Activated CD4-positive, alpha-beta memory T cell treated with anti-CD3 and anti-CD28 coated beads, Interleukin-2, amount 10 ng/mL, durations not matched to agents 7 days and 5 days (primary cell): ENCODE data around the gene NOXA1. TPM values are rescaled to one million over a fixed set of nuclear protein-coding genes. Genes with fewer than 3 reads are reported as not detected.

Experiments used
- CTCF ChIA-PET: fragments of 350-600 bp; sonication (Branson Sonifier 250); formaldehyde crosslinking; loops from one replicate; lab custom pipeline; 2021; ENCODE audit warnings: antibody characterized with exemption, inconsistent platforms; lab: Charles Lee
- POLR2A ChIA-PET: fragments of 350-600 bp; sonication (Branson Sonifier 250); formaldehyde crosslinking; loops from one replicate; lab custom pipeline; 2021; ENCODE audit warnings: antibody characterized with exemption; lab: Charles Lee
- DNase-seq: peaks from one replicate; pipeline ENCODE4 v3.0.0-alpha.2; 2020
- H3K27ac Mint-ChIP-seq: one replicate; pipeline ENCODE4 v1.8.0; 2021; ENCODE audit warnings: mild to moderate bottlenecking, mixed read lengths
- H3K27me3 Mint-ChIP-seq: one replicate; pipeline ENCODE4 v1.8.0; 2021; ENCODE audit warnings: mixed read lengths
- H3K36me3 Mint-ChIP-seq: one replicate; pipeline ENCODE4 v1.8.0; 2021; ENCODE audit warnings: low read depth, mixed read lengths
- H3K4me1 Mint-ChIP-seq: one replicate; pipeline ENCODE4 v1.8.0; 2021; ENCODE audit warnings: mixed read lengths
- H3K4me3 Mint-ChIP-seq: one replicate; pipeline ENCODE4 v1.8.0; 2021; ENCODE audit warnings: mild to moderate bottlenecking, mixed read lengths
- H3K9me3 Mint-ChIP-seq: one replicate; pipeline ENCODE4 v1.8.0; 2021; ENCODE audit warnings: mixed read lengths
- total RNA-seq, 2 experiments: library from RNA; stranded (reverse); gene quantifications; one replicate each; pipeline ENCODE4 v1.2.3, GENCODE V29; 2021

Gene NOXA1
- total RNA-seq, 2 experiments from 2014 or later = 0.50 to 0.73 TPM

GRCh38 chr9:137429974-137430722 is 7.0 kb downstream of the NOXA1 start:
- ChIA-PET CTCF (no interaction called here), POLR2A (no interaction called here)
- Mint-ChIP-seq H3K27ac (no peak overlapping the region), H3K4me3 (no peak overlapping the region), H3K4me1 (no peaks in the 10 kb centered on the region), H3K36me3 (no peaks in the 10 kb centered on the region), H3K27me3 (no peaks in the 10 kb centered on the region), H3K9me3 (no peaks in the 10 kb centered on the region)
- no peak for DNase-seq

DNA sequence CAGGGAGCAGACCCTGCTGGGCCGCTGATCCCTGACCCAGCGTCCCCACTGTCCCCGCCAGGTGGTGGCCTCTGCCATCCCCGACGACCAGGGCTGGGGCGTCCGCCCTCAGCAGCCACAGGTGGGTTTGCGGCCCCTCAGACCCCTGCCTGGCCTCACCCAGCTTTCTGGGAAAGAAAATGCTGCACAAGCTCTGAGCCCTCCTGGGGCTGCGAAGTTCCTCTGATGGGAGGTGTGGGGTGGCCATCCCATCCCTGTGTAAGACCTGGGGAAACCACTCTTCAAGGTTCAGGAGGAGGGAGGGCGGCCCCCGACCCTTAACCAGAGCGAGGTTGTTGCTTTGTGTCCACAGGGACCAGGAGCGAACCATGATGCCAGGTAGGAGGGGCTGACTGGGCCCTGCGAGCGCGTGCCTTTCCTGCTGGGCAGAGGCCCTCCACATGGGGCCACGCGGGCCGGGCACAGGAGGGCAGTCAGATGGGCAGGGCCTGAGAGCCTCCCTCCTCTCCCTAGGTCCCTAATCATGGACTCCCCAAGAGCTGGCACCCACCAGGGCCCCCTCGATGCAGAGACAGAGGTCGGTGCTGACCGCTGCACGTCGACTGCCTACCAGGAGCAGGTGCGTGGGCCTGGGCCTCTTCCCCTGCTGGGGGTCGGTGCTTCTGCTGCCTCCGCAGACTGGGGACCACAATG is 7.7 kb downstream of the NOXA1 start:
- Mint-ChIP-seq H3K4me3 (no peak overlapping the region), H3K9me3 (no peaks in the 10 kb centered on the region), H3K27ac (no peak overlapping the region), H3K4me1 (no peaks in the 10 kb centered on the region), H3K27me3 (no peaks in the 10 kb centered on the region), H3K36me3 (no peaks in the 10 kb centered on the region)
- ChIA-PET CTCF (no interaction called here), POLR2A (no interaction called here)
- DNase-seq = no peak

DNA sequence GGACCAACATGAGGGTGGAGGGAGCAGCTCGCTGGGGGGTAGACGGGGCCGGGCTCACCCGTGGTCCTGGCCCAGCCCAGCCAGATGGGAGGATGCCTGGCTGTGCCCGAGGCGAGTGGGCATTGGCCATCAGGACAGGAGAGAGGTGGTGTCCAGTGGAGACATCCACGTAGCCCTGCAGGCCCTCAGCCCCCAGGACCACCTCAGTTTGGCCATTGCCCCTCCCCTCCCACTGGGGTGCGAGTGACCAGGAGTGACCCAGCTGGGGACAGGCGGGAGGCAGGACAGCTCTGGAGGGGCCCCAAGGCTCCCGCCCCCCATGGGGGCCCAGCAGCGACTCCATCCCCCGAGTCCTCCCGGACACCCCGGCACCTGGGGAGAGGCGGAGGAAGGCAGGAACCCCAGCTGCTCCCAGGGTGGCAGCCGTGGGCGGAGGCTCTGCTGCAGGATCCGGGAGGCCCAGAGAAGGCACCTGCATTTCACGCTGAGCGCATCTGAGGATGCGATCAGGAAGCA is 8.3 kb downstream of the NOXA1 start:
- Mint-ChIP-seq H3K27ac (no peak overlapping the region), H3K27me3 (no peaks in the 10 kb centered on the region), H3K36me3 (no peaks in the 10 kb centered on the region), H3K4me3 (no peak overlapping the region), H3K9me3 (no peaks in the 10 kb centered on the region), H3K4me1 (no peaks in the 10 kb centered on the region)
- POLR2A ChIA-PET = no interaction called here
- no peak for DNase-seq
- CTCF ChIA-PET = no interaction called here

DNA sequence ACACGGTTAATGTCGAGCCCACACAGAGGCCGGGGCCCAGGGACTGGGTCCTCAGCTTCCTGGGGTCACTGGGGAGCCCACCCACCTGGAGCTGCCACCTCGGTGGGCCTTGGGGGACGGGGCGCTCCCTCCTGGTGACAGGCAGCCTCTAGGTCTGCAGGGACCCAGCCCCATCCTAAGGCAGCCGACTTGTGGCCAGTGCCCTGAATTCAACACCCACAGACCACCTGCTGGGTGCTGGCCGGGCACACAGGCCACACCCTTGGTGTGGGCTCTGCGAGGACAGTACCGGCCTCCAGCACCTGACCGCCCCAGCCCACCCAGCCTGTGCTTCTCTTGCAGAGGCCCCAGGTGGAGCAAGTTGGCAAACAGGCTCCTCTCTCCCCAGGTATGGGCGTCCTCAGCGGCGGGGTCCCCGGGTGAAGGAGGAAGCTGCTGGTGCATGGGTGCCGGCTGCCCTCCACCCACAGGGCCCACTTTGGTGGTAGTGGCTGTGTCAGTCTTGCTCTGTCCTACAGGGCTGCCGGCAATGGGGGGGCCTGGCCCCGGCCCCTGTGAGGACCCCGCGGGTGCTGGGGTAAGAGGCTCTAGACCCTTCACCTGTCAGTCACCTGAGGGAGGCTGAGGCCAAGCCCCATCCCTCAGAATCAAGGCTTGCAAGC is 9.6 kb downstream of the NOXA1 start:
- no peaks in the 10 kb centered on the region for H3K36me3 Mint-ChIP-seq
- no peaks in the 10 kb centered on the region for H3K27me3 Mint-ChIP-seq
- ChIA-PET CTCF (interaction anchor here (0.6 kb wide), 1 partner anchor 1150 kb away, joined by 5 read pairs; no protein-coding TSS in a partner anchor), POLR2A (no interaction called here)
- no peak for DNase-seq
- H3K4me3 Mint-ChIP-seq = no peak overlapping the region
- H3K4me1 Mint-ChIP-seq = no peaks in the 10 kb centered on the region
- no peak overlapping the region for H3K27ac Mint-ChIP-seq
- H3K9me3 Mint-ChIP-seq = no peaks in the 10 kb centered on the region

- no peak for DNase-seq
- POLR2A ChIA-PET = no interaction called here
- Mint-ChIP-seq H3K27ac (no peak overlapping the region), H3K4me3 (no peak overlapping the region), H3K27me3 (no peaks in the 10 kb centered on the region), H3K9me3 (no peaks in the 10 kb centered on the region), H3K36me3 (no peaks in the 10 kb centered on the region), H3K4me1 (no peaks in the 10 kb centered on the region)
- CTCF ChIA-PET = no interaction called here
Observed at GRCh38 chr9:137433349-137433915, 10.2 kb downstream of the NOXA1 start.

DNA sequence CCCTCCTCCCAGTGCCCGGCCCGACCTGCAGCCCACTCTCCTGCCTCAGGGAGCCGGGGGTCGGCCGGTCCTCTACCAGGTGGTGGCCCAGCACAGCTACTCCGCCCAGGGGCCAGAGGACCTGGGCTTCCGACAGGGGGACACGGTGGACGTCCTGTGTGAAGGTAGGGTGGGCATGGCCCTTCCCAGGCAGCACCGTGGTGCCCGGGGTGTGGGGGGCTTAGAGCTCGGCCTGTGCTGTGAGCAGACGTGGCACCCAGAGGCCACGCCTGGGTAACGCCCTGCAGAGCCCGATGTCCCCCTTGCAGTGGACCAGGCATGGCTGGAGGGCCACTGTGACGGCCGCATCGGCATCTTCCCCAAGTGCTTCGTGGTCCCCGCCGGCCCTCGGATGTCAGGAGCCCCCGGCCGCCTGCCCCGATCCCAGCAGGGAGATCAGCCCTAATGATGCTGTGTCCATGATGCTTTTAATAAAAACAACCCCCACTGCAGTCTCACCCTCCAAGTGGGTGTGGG is 10.8 kb downstream of the NOXA1 start:
- ChIA-PET CTCF (no interaction called here), POLR2A (no interaction called here)
- Mint-ChIP-seq H3K4me1 (no peaks in the 10 kb centered on the region), H3K27me3 (no peaks in the 10 kb centered on the region), H3K27ac (no peak overlapping the region), H3K36me3 (no peaks in the 10 kb centered on the region), H3K4me3 (no peak overlapping the region), H3K9me3 (no peaks in the 10 kb centered on the region)
- no peak for DNase-seq

DNA sequence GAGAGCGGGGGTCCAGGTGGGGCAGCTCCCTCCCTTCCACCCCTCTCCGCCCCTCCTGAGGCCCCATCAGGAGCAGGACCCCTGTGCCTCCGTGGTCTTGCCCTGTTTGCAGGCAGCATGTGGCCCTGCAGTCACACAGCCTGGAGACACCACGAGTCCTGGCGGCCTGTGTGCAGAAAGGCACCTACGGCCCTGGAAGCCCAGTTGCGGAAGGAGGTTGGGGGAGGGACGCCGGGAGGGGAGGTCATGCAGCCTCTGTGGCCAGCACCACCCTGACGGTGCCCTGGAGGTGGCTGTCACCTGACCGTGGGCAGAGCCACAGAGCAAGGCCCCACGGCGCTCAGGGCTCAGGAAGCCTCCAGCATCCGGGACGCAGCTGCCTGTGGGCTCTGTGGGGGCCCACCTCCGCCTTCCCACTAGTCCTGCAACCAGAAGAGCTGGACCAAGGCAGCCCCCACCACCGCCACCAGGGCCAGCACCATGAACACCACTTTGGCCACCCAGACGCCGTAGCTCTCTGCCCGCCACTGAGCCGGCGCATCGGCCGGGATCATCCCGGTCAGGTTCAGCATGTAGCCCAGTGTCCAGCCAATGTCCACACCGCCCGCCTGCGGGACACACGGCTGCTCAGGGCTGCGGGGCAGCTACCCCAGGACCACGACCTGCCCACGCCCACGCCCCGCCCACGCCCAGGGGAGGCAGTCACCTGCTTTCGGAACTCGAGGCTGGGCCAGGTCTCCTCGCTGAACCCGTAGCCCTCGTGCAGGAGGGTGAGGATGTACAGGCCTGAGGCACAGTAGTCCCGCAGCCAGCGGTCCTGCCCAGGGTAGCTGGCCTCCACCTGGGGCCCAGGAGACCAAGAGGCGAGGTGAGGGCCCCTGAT is 11.5 kb downstream of the NOXA1 start:
- H3K27ac Mint-ChIP-seq = no peak overlapping the region
- ChIA-PET CTCF (no interaction called here), POLR2A (no interaction called here)
- DNase-seq = no peak
- H3K36me3 Mint-ChIP-seq = no peaks in the 10 kb centered on the region
- no peaks in the 10 kb centered on the region for H3K9me3 Mint-ChIP-seq
- no peaks in the 10 kb centered on the region for H3K4me1 Mint-ChIP-seq
- no peaks in the 10 kb centered on the region for H3K27me3 Mint-ChIP-seq
- H3K4me3 Mint-ChIP-seq = no peak overlapping the region

GRCh38 chr9:137435381-137435891 is 12.2 kb downstream of the NOXA1 start:
- Mint-ChIP-seq H3K27me3 (no peaks in the 10 kb centered on the region), H3K9me3 (no peaks in the 10 kb centered on the region), H3K4me3 (no peak overlapping the region), H3K4me1 (no peaks in the 10 kb centered on the region), H3K27ac (no peak overlapping the region), H3K36me3 (no peaks in the 10 kb centered on the region)
- ChIA-PET POLR2A (no interaction called here), CTCF (no interaction called here)
- DNase-seq = no peak

GRCh38 chr9:137435980-137436760 is 13.0 kb downstream of the NOXA1 start:
- Mint-ChIP-seq H3K27ac (no peak overlapping the region), H3K27me3 (no peaks in the 10 kb centered on the region), H3K9me3 (no peaks in the 10 kb centered on the region), H3K36me3 (no peaks in the 10 kb centered on the region), H3K4me3 (no peak overlapping the region), H3K4me1 (no peaks in the 10 kb centered on the region)
- ChIA-PET POLR2A (no interaction called here), CTCF (interaction anchor here (0.6 kb wide), 1 partner anchor 9 kb away, joined by 3 read pairs; no protein-coding TSS in a partner anchor)
- DNase-seq = no peak

- CTCF ChIA-PET = interaction anchor here (0.6 kb wide), 1 partner anchor 8 kb away, joined by 3 read pairs; no protein-coding TSS in a partner anchor
- Mint-ChIP-seq H3K27ac (no peak overlapping the region), H3K9me3 (no peaks in the 10 kb centered on the region), H3K36me3 (no peaks in the 10 kb centered on the region), H3K4me3 (no peak overlapping the region), H3K4me1 (peaks cover 2% of the 10 kb centered on the region), H3K27me3 (peaks cover 2% of the 10 kb centered on the region)
- POLR2A ChIA-PET = no interaction called here
- DNase-seq = no peak
Observed at GRCh38 chr9:137436761-137437600, 13.8 kb downstream of the NOXA1 start.
